GM10248 (cell line): ENCODE results near the gene IGF2BP2.
"Not testable (repeated sequence)": the region's sequence is repeated elsewhere in the genome, so short reads cannot be mapped to it uniquely, and the experiment has no call there.

Experiments
- CTCF ChIA-PET: fragments of 300-600 bp; sonication (Branson Sonifier 250); formaldehyde crosslinking; extraction: SDS; loops from one replicate; lab custom pipeline; 2021; ENCODE audit warnings: antibody characterized with exemption; lab: Yijun Ruan, JAX
- POLR2A ChIA-PET: fragments of 350-650 bp; sonication (Branson Sonifier 250); formaldehyde crosslinking; extraction: SDS; loops from one replicate; lab custom pipeline; 2020; ENCODE audit warnings: antibody characterized with exemption; lab: Yijun Ruan, JAX
- DNase-seq: peaks from one replicate; pipeline ENCODE4 v3.0.0; 2012; ENCODE audit errors: extremely low spot score
- CTCF ChIP-seq: IDR thresholded peaks from 2 replicates; pipeline ENCODE4 v1.5.1; 2012; ENCODE audit warnings: mild to moderate bottlenecking, low read depth; ENCODE audit errors: extremely low read depth, missing control alignments, control extremely low read depth

Gene IGF2BP2

GRCh38 chr3:185843635-185844034, 18.8 kb upstream of the IGF2BP2 start:
- ChIA-PET POLR2A (no interaction called here), CTCF (no interaction called here)
- no peak for DNase-seq
- no peak for TF ChIP-seq CTCF

- POLR2A ChIA-PET, result no interaction called here
- TF ChIP-seq CTCF, result no peak
- no peak for DNase-seq
- CTCF ChIA-PET, result no interaction called here
These were observed 18.3 kb upstream of the IGF2BP2 start for GRCh38 chr3:185843126-185843525.

- no peak for TF ChIP-seq CTCF
- CTCF ChIA-PET, result no interaction called here
- no peak for DNase-seq
- POLR2A ChIA-PET, result interaction anchor here (0.7 kb wide), 1 partner anchor 482 kb away, joined by 4 read pairs; no protein-coding TSS in a partner anchor
These were observed 17.4 kb upstream of the IGF2BP2 start for GRCh38 chr3:185842241-185842640.

GRCh38 chr3:185838417-185838989, 13.7 kb upstream of the IGF2BP2 start:
- CTCF ChIA-PET, DNase-seq, POLR2A ChIA-PET: not testable (repeated sequence)

- no peak for TF ChIP-seq CTCF
- CTCF ChIA-PET, result no interaction called here
- DNase-seq, result no peak
- POLR2A ChIA-PET, result no interaction called here
These were observed 12.6 kb upstream of the IGF2BP2 start for GRCh38 chr3:185837414-185837813.

- CTCF ChIA-PET, result interaction anchor here (2.0 kb wide), 1 partner anchor 171 kb away, joined by 8 read pairs; no protein-coding TSS in a partner anchor
- POLR2A ChIA-PET, result no interaction called here
- no peak for TF ChIP-seq CTCF
- DNase-seq, result no peak
These were observed 7.1 kb upstream of the IGF2BP2 start for GRCh38 chr3:185831990-185832389.

GRCh38 chr3:185831195-185831594, 6.4 kb upstream of the IGF2BP2 start:
- POLR2A ChIA-PET, result no interaction called here
- TF ChIP-seq CTCF, result no peak
- CTCF ChIA-PET, result interaction anchor here (2.0 kb wide), 1 partner anchor 170 kb away, joined by 8 read pairs; no protein-coding TSS in a partner anchor
- DNase-seq, result no peak
